Endothelial cell of umbilical vein (primary cell): Measurements from ENCODE around the gene CELSR3.

Source experiments
- CTCF ChIP-seq, 2 donors: IDR thresholded peaks; 1 replicate in 1 of 2; 2 replicates in 1 of 2; pipeline ENCODE4 v1.5.1; 2011; ENCODE audit warnings: low read length in 2 of 2, mild to moderate bottlenecking in 2 of 2, moderate library complexity in 2 of 2, control low read depth in 1 of 2, inconsistent platforms in 1 of 2, low read depth in 1 of 2; ENCODE audit not compliant: insufficient read depth in 1 of 2; ENCODE audit errors: extremely low read depth in 1 of 2
- GATA2 ChIP-seq: IDR thresholded peaks from 2 replicates; pipeline ENCODE4 v1.7.0; 2011; ENCODE audit warnings: low read depth, mild to moderate bottlenecking, moderate library complexity, mixed read lengths, low read length; ENCODE audit not compliant: insufficient read length, insufficient read depth
- MYC ChIP-seq: IDR thresholded peaks from one replicate; pipeline ENCODE4 v1.6.1; 2011; ENCODE audit warnings: mild to moderate bottlenecking, low read depth, low read length
- POLR2A ChIP-seq: IDR thresholded peaks from 2 replicates; pipeline ENCODE4 v1.6.1; 2012; ENCODE audit warnings: low read depth, mild to moderate bottlenecking, control low read depth, low read length
- POLR2AphosphoS5 ChIP-seq: IDR thresholded peaks from 2 replicates; pipeline ENCODE4 v1.6.1; 2012; ENCODE audit warnings: low read depth, mild to moderate bottlenecking, control low read depth, low read length, moderate library complexity; ENCODE audit not compliant: insufficient read depth

- TF ChIP-seq GATA2 (no peak), CTCF (IDR thresholded peaks at IDR 0.05; ENCODE audit: extremely low read depth in 1 of 2, insufficient read depth in 1 of 2, low read depth in 1 of 2, low read length in 2 of 2) (no peak), POLR2AphosphoS5 (peak; percentile 26), MYC (no peak), POLR2A (no peak)
These were observed 24.0 kb upstream of the CELSR3 start for GRCh38 chr3:48686538-48687219.
